SK-N-SH (cell line): Measurements from ENCODE around the gene PLCH1. TPM values are rescaled to one million over a fixed set of nuclear protein-coding genes. Genes with fewer than 3 reads are reported as not detected.
"Not testable (repeated sequence)": the region's sequence is repeated elsewhere in the genome, so short reads cannot be mapped to it uniquely, and the experiment has no call there.

Experiments used
- CTCF ChIA-PET: fragments of 300-600, 350-600 bp; formaldehyde crosslinking; extraction: SDS; loops from one replicate; lab custom pipeline; 2021; lab: Yijun Ruan, JAX
- POLR2A ChIA-PET: fragments of 350-600 bp; sonication (Branson Sonifier 250); formaldehyde crosslinking; extraction: SDS; loops from one replicate; lab custom pipeline; 2020; ENCODE audit warnings: antibody characterized with exemption, inconsistent platforms; lab: Yijun Ruan, JAX
- DNase-seq: peaks from one replicate; pipeline ENCODE4 v3.0.0; 2012
- H2AFZ ChIP-seq: fragments of 200-600 bp; sonication (generic); 2 replicates; pipeline ENCODE4 v1.8.1; 2016; ENCODE audit warnings: antibody characterized with exemption, mild to moderate bottlenecking, low read depth
- H3F3A ChIP-seq: fragments of 200-600 bp; sonication (generic); replicated peaks from 2 replicates; pipeline ENCODE3; 2016; ENCODE audit warnings: antibody characterized with exemption, mild to moderate bottlenecking; ENCODE audit not compliant: insufficient read depth
- H3K27ac ChIP-seq, 2 experiments: fragments of 200-500 bp in 1 of 2; fragments of 200-600 bp in 1 of 2; sonication (Bioruptor generic) in 1 of 2; sonication (generic), shearing (Covaris generic) in 1 of 2; 2 replicates each; pipeline versions ENCODE4 v1.5.1 to v1.6.1; 2014 to 2016; ENCODE audit warnings: low read depth in 2 of 2, inconsistent platforms in 1 of 2, low read length in 1 of 2, mild to moderate bottlenecking in 1 of 2, mixed read lengths in 1 of 2
- H3K27me3 ChIP-seq: fragments of 200-600 bp; sonication (generic), shearing (Covaris generic); 2 replicates; pipeline ENCODE4 v1.6.1; 2016; ENCODE audit warnings: mixed run types; ENCODE audit not compliant: insufficient read depth
- H3K36me3 ChIP-seq, 2 experiments: fragments of 200-500 bp in 1 of 2; fragments of 200-600 bp in 1 of 2; sonication (Bioruptor generic) in 1 of 2; sonication (generic) in 1 of 2; replicated peaks in 1 of 2; 2 replicates each; pipeline versions ENCODE3 to v1.5.1; 2014 to 2016; ENCODE audit warnings: low read length in 1 of 2, mild to moderate bottlenecking in 1 of 2; ENCODE audit not compliant: insufficient read depth in 2 of 2, control insufficient read depth in 1 of 2
- H3K4me1 ChIP-seq, 2 experiments: fragments of 200-500 bp in 1 of 2; fragments of 200-600 bp in 1 of 2; sonication (Bioruptor generic) in 1 of 2; sonication (generic), shearing (Covaris generic) in 1 of 2; 2 replicates each; pipeline versions ENCODE4 v1.5.1 to v1.6.1; 2014 to 2016; ENCODE audit warnings: low read depth in 1 of 2, low read length in 1 of 2, mixed run types in 1 of 2; ENCODE audit not compliant: insufficient read depth in 2 of 2, control insufficient read depth in 1 of 2
- H3K4me2 ChIP-seq: fragments of 200-600 bp; sonication (generic), shearing (Covaris generic); 2 replicates; pipeline ENCODE4 v1.6.1; 2017; ENCODE audit warnings: mixed run types
- H3K4me3 ChIP-seq, 2 experiments: fragments of 200-500 bp in 1 of 2; fragments of 200-600 bp in 1 of 2; sonication (Bioruptor generic) in 1 of 2; sonication (generic), shearing (Covaris generic) in 1 of 2; 2 replicates each; pipeline versions ENCODE4 v1.5.1 to v1.8.1; 2014 to 2016; ENCODE audit warnings: low read depth in 2 of 2, inconsistent platforms in 1 of 2, low read length in 1 of 2, mild to moderate bottlenecking in 1 of 2, mixed read lengths in 1 of 2, moderate library complexity in 1 of 2
- H3K79me2 ChIP-seq: fragments of 200-600 bp; sonication (generic); 2 replicates; pipeline ENCODE4 v1.8.1; 2017; ENCODE audit warnings: mild to moderate bottlenecking; ENCODE audit not compliant: insufficient read depth
- H3K9ac ChIP-seq: fragments of 200-600 bp; sonication (generic); 2 replicates; pipeline ENCODE4 v1.6.1; 2017; ENCODE audit warnings: mixed run types
- H3K9me2 ChIP-seq: fragments of 200-600 bp; sonication (generic); 2 replicates; pipeline ENCODE4 v1.6.1; 2017; ENCODE audit warnings: mixed run types
- H3K9me3 ChIP-seq: fragments of 200-600 bp; sonication (generic); 2 replicates; pipeline ENCODE4 v1.6.1; 2017; ENCODE audit warnings: mixed run types, mild to moderate bottlenecking, moderate library complexity
- H4K20me1 ChIP-seq: fragments of 200-600 bp; sonication (generic); 2 replicates; pipeline ENCODE4 v1.6.1; 2017; ENCODE audit warnings: mild to moderate bottlenecking, mixed run types; ENCODE audit not compliant: insufficient read depth
- CHD2 ChIP-seq: fragments of 150-350 bp; IDR thresholded peaks from 2 replicates; pipeline ENCODE4 v1.6.1; 2018; ENCODE audit warnings: low read length; ENCODE audit not compliant: partially characterized antibody
- ELF1 ChIP-seq: IDR thresholded peaks from 2 replicates; pipeline ENCODE4 v1.4.0; 2012
- EZH2phosphoT487 ChIP-seq: fragments of 200-600 bp; sonication (generic); IDR thresholded peaks from 2 replicates; pipeline ENCODE4 v1.6.1; 2017; ENCODE audit warnings: low read depth, mixed run types, mild to moderate bottlenecking, antibody characterized with exemption, moderate library complexity, borderline replicate concordance
- FOXM1 ChIP-seq: IDR thresholded peaks from 2 replicates; pipeline ENCODE4 v1.4.0; 2012; ENCODE audit warnings: low read depth, mild to moderate bottlenecking
- GABPA ChIP-seq: IDR thresholded peaks from 2 replicates; pipeline ENCODE4 v1.4.0; 2012; ENCODE audit warnings: low read depth, mild to moderate bottlenecking
- JUND ChIP-seq: IDR thresholded peaks from 2 replicates; pipeline ENCODE4 v1.4.0; 2012
- MEF2A ChIP-seq: IDR thresholded peaks from 2 replicates; pipeline ENCODE4 v1.4.0; 2012; ENCODE audit warnings: low read depth, borderline replicate concordance
- MXI1 ChIP-seq: IDR thresholded peaks from 2 replicates; pipeline ENCODE4 v1.6.1; 2012; ENCODE audit warnings: mild to moderate bottlenecking, low read depth, low read length, improper control_type of control experiment
- NFIC ChIP-seq: IDR thresholded peaks from 2 replicates; pipeline ENCODE4 v1.4.0; 2012; ENCODE audit warnings: borderline replicate concordance
- POLR2AphosphoS5 ChIP-seq: IDR thresholded peaks from 2 replicates; pipeline ENCODE4 v1.6.1; 2012; ENCODE audit warnings: low read depth, low read length
- RAD21 ChIP-seq: IDR thresholded peaks from 2 replicates; pipeline ENCODE4 v1.6.1; 2012; ENCODE audit warnings: mild to moderate bottlenecking, low read length
- RCOR1 ChIP-seq: fragments of 150-350 bp; IDR thresholded peaks from 2 replicates; pipeline ENCODE4 v1.6.1; 2017; ENCODE audit warnings: antibody characterized with exemption, low read length
- REST ChIP-seq: IDR thresholded peaks from 2 replicates; pipeline ENCODE4 v1.6.1; 2012; ENCODE audit warnings: mild to moderate bottlenecking, low read depth, low read length, moderate library complexity
- SMC3 ChIP-seq: IDR thresholded peaks from 2 replicates; pipeline ENCODE4 v1.6.1; 2012; ENCODE audit warnings: low read depth, low read length, improper control_type of control experiment
- TAF1 ChIP-seq: IDR thresholded peaks from 2 replicates; pipeline ENCODE4 v1.6.1; 2012; ENCODE audit warnings: low read depth, mild to moderate bottlenecking, low read length, moderate library complexity, borderline replicate concordance
- TCF12 ChIP-seq: IDR thresholded peaks from 2 replicates; pipeline ENCODE4 v1.4.0; 2012
- TEAD4 ChIP-seq: IDR thresholded peaks from 2 replicates; pipeline ENCODE4 v1.4.0; 2012; ENCODE audit warnings: mild to moderate bottlenecking, borderline replicate concordance; ENCODE audit not compliant: insufficient read depth
- USF1 ChIP-seq: IDR thresholded peaks from 2 replicates; pipeline ENCODE4 v1.4.0; 2012; ENCODE audit warnings: low read depth, borderline replicate concordance
- WGBS: methylation state at CpG from one replicate; pipeline ENCODE4 v1.1.6; 2017; ENCODE audit warnings: low lambda C conversion rate; 5-methylcytosine and 5-hydroxymethylcytosine counted together
- polyA plus RNA-seq, 3 experiments: library from polyadenylated mRNA; depleted of rRNA; stranded (reverse); fragments of >200 nt; gene quantifications; 2 replicates each; pipeline ENCODE4 v1.2.3, GENCODE V29; 2012

Gene PLCH1
- polyA plus RNA-seq, 1 of the 3 experiments (the other 2 are of a cell fraction) = 0.26 TPM

- TF ChIP-seq SMC3 = no peak
Observed at GRCh38 chr3:155640098-155640497, 104.8 kb downstream of the PLCH1 start (continued).

GRCh38 chr3:155639462-155640055, 105.3 kb downstream of the PLCH1 start:
- Histone ChIP-seq H3K4me1 (no peaks in the 10 kb centered on the region; a peak in 1 of 4 replicates), H3K9ac (no peak overlapping the region), H3K4me3 (no peak overlapping the region), H2AFZ (peak overlapping the region; percentile 3; the same call in 1 of the 2 replicates), H3K36me3 (no peaks in the 10 kb centered on the region), H3F3A (no peaks in the 10 kb centered on the region), H3K27ac (no peak overlapping the region), H3K4me2 (no peak overlapping the region), H3K27me3 (no peaks in the 10 kb centered on the region), H3K9me3 (no peaks in the 10 kb centered on the region), H4K20me1 (no peaks in the 10 kb centered on the region), H3K79me2 (no peaks in the 10 kb centered on the region), H3K9me2 (no peaks in the 10 kb centered on the region)
- TF ChIP-seq TEAD4 = no peak
- no peak for TF ChIP-seq NFIC
- DNase-seq = no peak
- CTCF ChIA-PET = interaction anchor here (1.4 kb wide), 1 partner anchor 257 kb away, joined by 4 read pairs; no protein-coding TSS in a partner anchor
- POLR2A ChIA-PET = no interaction called here
- WGBS = 58% methylated on average over 3 of the region's 4 CpGs

GRCh38 chr3:155638461-155638860, 106.4 kb downstream of the PLCH1 start:
- H3K4me1 ChIP-seq, POLR2A ChIA-PET: not testable (repeated sequence)
- CTCF ChIA-PET = interaction anchor here (1.4 kb wide), 1 partner anchor 256 kb away, joined by 4 read pairs; no protein-coding TSS in a partner anchor

GRCh38 chr3:155637567-155637966, 107.3 kb downstream of the PLCH1 start:
- H3K79me2 ChIP-seq = no peaks in the 10 kb centered on the region
- no peaks in the 10 kb centered on the region for H3K27me3 ChIP-seq
- no peak overlapping the region for H3K9ac ChIP-seq
- no peak overlapping the region for H3K27ac ChIP-seq
- 53% methylated on average over 2 of the region's 2 CpGs for WGBS
- no peaks in the 10 kb centered on the region for H3K36me3 ChIP-seq
- H3K4me3 ChIP-seq = no peak overlapping the region
- no peak overlapping the region for H3K4me2 ChIP-seq
- ChIA-PET POLR2A (no interaction called here), CTCF (no interaction called here)
- no peak for DNase-seq
- no peaks in the 10 kb centered on the region for H3F3A ChIP-seq
- no peaks in the 10 kb centered on the region for H3K9me3 ChIP-seq
- no peaks in the 10 kb centered on the region for H3K9me2 ChIP-seq
- no peaks in the 10 kb centered on the region for H3K4me1 ChIP-seq
- no peak overlapping the region for H2AFZ ChIP-seq
- no peaks in the 10 kb centered on the region for H4K20me1 ChIP-seq
- no peak for TF ChIP-seq TAF1
- TF ChIP-seq TCF12 = no peak
- no peak for TF ChIP-seq CHD2
- TF ChIP-seq FOXM1 = no peak
- TF ChIP-seq JUND = no peak
- TF ChIP-seq MEF2A = no peak
- TF ChIP-seq TEAD4 = no peak
- no peak for TF ChIP-seq POLR2AphosphoS5
- no peak for TF ChIP-seq GABPA
- TF ChIP-seq EZH2phosphoT487 = no peak
- no peak for TF ChIP-seq MXI1
- no peak for TF ChIP-seq NFIC
- no peak for TF ChIP-seq ELF1
- TF ChIP-seq RAD21 = no peak
- no peak for TF ChIP-seq USF1
- TF ChIP-seq RCOR1 = no peak
- no peak for TF ChIP-seq REST

More at GRCh38 chr3:155638461-155638860, 106.4 kb downstream of the PLCH1 start:
- H3K79me2 ChIP-seq, H3K4me2 ChIP-seq, H4K20me1 ChIP-seq, H3K36me3 ChIP-seq, H3F3A ChIP-seq, H2AFZ ChIP-seq, H3K9ac ChIP-seq, DNase-seq, H3K9me2 ChIP-seq, H3K27me3 ChIP-seq, H3K27ac ChIP-seq, H3K9me3 ChIP-seq, H3K4me3 ChIP-seq: not testable (repeated sequence)
